ENCODE results near the gene RALY.

GRCh38 chr20:34037767-34038166 is 44.1 kb downstream of the RALY start:
- TF ChIP-seq CTCF (conservative IDR thresholded peaks at IDR 0.05; ENCODE audit: low read length) (no peak), EZH2phosphoT487 (IDR thresholded peaks at IDR 0.05; ENCODE audit: borderline replicate concordance) (no peak)

All from Loucy (cell line).